AG09319 (cell line): Measurements from ENCODE around the gene MBTPS1.

Source experiments
- DNase-seq: peaks from one replicate; pipeline ENCODE4 v3.0.0-alpha.2; 2010; ENCODE audit warnings: low read depth; ENCODE audit errors: extremely low read depth
- TF ChIP-seq, protein P1 (sequence below): IDR thresholded peaks from 2 replicates; pipeline ENCODE4 v1.5.1; 2011; ENCODE audit warnings: low read depth, mild to moderate bottlenecking, inconsistent platforms, low read length, moderate library complexity

The MBTPS1 gene

GRCh38 chr16:84087001-84087400 is 29.7 kb downstream of the MBTPS1 start:
- TF ChIP-seq, protein P1, sequence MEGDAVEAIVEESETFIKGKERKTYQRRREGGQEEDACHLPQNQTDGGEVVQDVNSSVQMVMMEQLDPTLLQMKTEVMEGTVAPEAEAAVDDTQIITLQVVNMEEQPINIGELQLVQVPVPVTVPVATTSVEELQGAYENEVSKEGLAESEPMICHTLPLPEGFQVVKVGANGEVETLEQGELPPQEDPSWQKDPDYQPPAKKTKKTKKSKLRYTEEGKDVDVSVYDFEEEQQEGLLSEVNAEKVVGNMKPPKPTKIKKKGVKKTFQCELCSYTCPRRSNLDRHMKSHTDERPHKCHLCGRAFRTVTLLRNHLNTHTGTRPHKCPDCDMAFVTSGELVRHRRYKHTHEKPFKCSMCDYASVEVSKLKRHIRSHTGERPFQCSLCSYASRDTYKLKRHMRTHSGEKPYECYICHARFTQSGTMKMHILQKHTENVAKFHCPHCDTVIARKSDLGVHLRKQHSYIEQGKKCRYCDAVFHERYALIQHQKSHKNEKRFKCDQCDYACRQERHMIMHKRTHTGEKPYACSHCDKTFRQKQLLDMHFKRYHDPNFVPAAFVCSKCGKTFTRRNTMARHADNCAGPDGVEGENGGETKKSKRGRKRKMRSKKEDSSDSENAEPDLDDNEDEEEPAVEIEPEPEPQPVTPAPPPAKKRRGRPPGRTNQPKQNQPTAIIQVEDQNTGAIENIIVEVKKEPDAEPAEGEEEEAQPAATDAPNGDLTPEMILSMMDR, result no peak
- no peak for DNase-seq

DNA sequence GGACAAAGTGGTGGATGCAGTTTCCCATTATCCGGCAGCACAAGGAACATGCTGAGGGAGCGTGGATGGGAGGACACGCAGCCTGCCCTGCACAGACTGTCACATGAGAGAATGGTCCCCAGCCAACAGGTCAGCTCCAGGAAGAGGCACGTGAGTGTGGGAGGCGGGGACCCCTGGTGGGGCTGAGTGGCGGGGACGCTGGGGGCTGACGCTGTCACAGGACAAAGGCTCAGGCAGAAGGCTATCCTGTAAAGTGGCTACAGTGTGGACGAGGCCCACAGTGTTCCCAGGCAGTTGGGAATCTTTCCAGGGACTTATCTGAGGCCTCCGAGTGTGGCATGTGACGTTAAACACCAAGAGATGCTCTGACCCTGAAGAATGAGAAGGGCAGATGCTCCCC is 30.4 kb downstream of the MBTPS1 start:
- TF ChIP-seq, protein P1, result no peak
- no peak for DNase-seq

DNA sequence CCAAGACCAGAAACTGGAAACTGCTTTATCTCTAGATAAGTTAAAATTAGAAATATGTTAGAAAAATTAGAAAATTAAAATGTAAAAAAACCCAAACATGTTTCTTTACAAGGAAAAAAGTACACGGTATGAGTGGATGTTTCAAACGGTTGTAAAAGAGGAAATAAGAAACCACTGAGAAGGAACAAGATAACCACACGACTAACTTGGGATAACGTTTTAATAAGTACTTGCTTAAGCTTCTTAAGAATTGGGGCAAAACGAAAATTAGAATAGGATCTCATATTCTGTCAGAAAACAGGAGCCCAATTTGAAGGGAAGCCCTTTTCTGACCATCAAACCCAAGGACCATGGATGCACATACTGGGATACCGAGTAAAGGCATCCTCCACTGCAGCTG is 31.0 kb downstream of the MBTPS1 start:
- TF ChIP-seq, protein P1, result no peak
- DNase-seq, result no peak

- DNase-seq, result no peak
- TF ChIP-seq, protein P1, result no peak
Measured at GRCh38 chr16:84085271-84085667, 31.5 kb downstream of the MBTPS1 start.

GRCh38 chr16:84084570-84085270 is 32.0 kb downstream of the MBTPS1 start:
- TF ChIP-seq, protein P1, result peak; percentile 73
- DNase-seq, result no peak

GRCh38 chr16:84082835-84083569 is 33.7 kb downstream of the MBTPS1 start:
- DNase-seq, result no peak
- TF ChIP-seq, protein P1, result no peak

- no peak for DNase-seq
- TF ChIP-seq, protein P1, result no peak
Measured at GRCh38 chr16:84082110-84082509, 34.6 kb downstream of the MBTPS1 start.
